Fibroblast of the aortic adventitia (primary cell): Measurements from ENCODE around the gene PCBP3. TPM values are rescaled to one million over a fixed set of nuclear protein-coding genes. Genes with fewer than 3 reads are reported as not detected.

Experiments used
- DNase-seq: peaks from one replicate; pipeline ENCODE4 v3.0.0-alpha.2; 2010; ENCODE audit warnings: low read depth
- H3K4me3 ChIP-seq: 2 replicates; pipeline ENCODE4 v1.5.1; 2011; ENCODE audit warnings: low read depth, mild to moderate bottlenecking, control low read depth, low read length, moderate library complexity
- CTCF ChIP-seq: IDR thresholded peaks from 2 replicates; pipeline ENCODE4 v1.5.1; 2011; ENCODE audit warnings: mild to moderate bottlenecking, low read length, control low read depth, inconsistent platforms; ENCODE audit not compliant: insufficient read depth
- total RNA-seq: library from RNA; depleted of rRNA; stranded (reverse); fragments of >200 nt; gene quantifications from 2 replicates; pipeline ENCODE4 v1.2.3, GENCODE V29; 2012; ENCODE audit warnings: low replicate concordance

Gene PCBP3
- total RNA-seq, 1 donor = 1.2 TPM

- TF ChIP-seq CTCF = no peak
- DNase-seq = no peak
- H3K4me3 ChIP-seq = no peak overlapping the region
These were observed 253.9 kb downstream of the PCBP3 start for GRCh38 chr21:45897191-45898027.

GRCh38 chr21:45898028-45898350, 254.5 kb downstream of the PCBP3 start:
- TF ChIP-seq CTCF = no peak
- H3K4me3 ChIP-seq = no peak overlapping the region
- no peak for DNase-seq

- H3K4me3 ChIP-seq = no peak overlapping the region
- no peak for TF ChIP-seq CTCF
- DNase-seq = no peak
These were observed 255.3 kb downstream of the PCBP3 start for GRCh38 chr21:45898781-45899180.

- DNase-seq = no peak
- no peak overlapping the region for H3K4me3 ChIP-seq
- no peak for TF ChIP-seq CTCF
These were observed 255.9 kb downstream of the PCBP3 start for GRCh38 chr21:45899317-45900033.

GRCh38 chr21:45900034-45900868, 256.7 kb downstream of the PCBP3 start:
- no peak for DNase-seq
- no peak for TF ChIP-seq CTCF
- no peak overlapping the region for H3K4me3 ChIP-seq

GRCh38 chr21:45901061-45901690, 257.7 kb downstream of the PCBP3 start:
- DNase-seq = no peak
- no peak for TF ChIP-seq CTCF
- no peak overlapping the region for H3K4me3 ChIP-seq
